ENCODE measurements around the gene SCN10A. TPM values are rescaled to one million over a fixed set of nuclear protein-coding genes. Genes with fewer than 3 reads are reported as not detected.

The SCN10A gene
- total and polyA plus RNA-seq, 9 of the 15 experiments (the other 6 are each of a cell fraction or from before 2014, with no cell fraction given) = not detected

GRCh38 chr3:38739396-38739689, 76.7 kb downstream of the SCN10A start:
- Histone ChIP-seq H4K20me1 (replicated peaks; ENCODE audit: control insufficient read depth, insufficient read depth, low read length) (peaks cover 3% of the 10 kb centered on the region; the same call in 1 of the 2 replicates), H3K27ac (ENCODE audit: extremely low read depth, low read depth, low read length) (no peak overlapping the region), H3K4me2 (ENCODE audit: insufficient read depth, low read length) (peak overlapping the region; percentile 51), H3K4me3 (no peak overlapping the region), H3K36me3 (ENCODE audit: control insufficient read depth, insufficient read depth, low read length) (no peaks in the 10 kb centered on the region), H2AFZ (ENCODE audit: low read depth, low read length) (peak overlapping the region; percentile 78), H3K9ac (ENCODE audit: insufficient read depth in 1 of 2, low read depth in 2 of 2, low read length in 2 of 2) (0 out of 4 replicates have a peak overlapping the region, but pooled peaks have one; percentile 24 to 43), H3K4me1 (replicated peaks in 1 of 2; ENCODE audit: control insufficient read depth in 2 of 2, insufficient read depth in 2 of 2, low read length in 2 of 2) (peaks cover 4 to 11% of the 10 kb centered on the region in 2 experiments; a peak in 3 of 5 replicates), H3K9me3 (replicated peaks; ENCODE audit: control insufficient read depth, insufficient read depth, low read depth, low read length) (no peaks in the 10 kb centered on the region), H3K27me3 (ENCODE audit: control insufficient read depth in 2 of 2, insufficient read depth in 2 of 2, low read length in 2 of 2) (peaks cover 2 to 8% of the 10 kb centered on the region in 2 experiments; a peak in 4 of 5 replicates), H3K9me1 (ENCODE audit: control insufficient read depth, insufficient read depth, low read length) (no peaks in the 10 kb centered on the region), H3K79me2 (ENCODE audit: control insufficient read depth, insufficient read depth, low read length) (no peaks in the 10 kb centered on the region)
- intact Hi-C loops (cut with micrococcal nuclease) (loop anchor here (2.0 kb wide), 2 partner anchors 105 to 261 kb away; no protein-coding TSS in a partner anchor), in situ Hi-C loops (cut with MboI) (no loop called here)
- DNase-seq (ENCODE audit: extremely low read depth in 1 of 4, low spot score in 3 of 4) (peak; percentile 46 to 58 (median 56)), ATAC-seq (peak; percentile 84), FAIRE-seq (peak; percentile 71)
- POLR2A ChIA-PET = interaction anchor here (0.6 to 1.1 kb wide), 2 partner anchors 12 to 276 kb away, joined by 3 read pairs; no protein-coding TSS in a partner anchor
- WGBS (ENCODE audit: insufficient coverage, low coverage, missing lambda C conversion rate) = 1% methylated on average over 5 of the region's 5 CpGs
- TF ChIP-seq ARID1B (IDR thresholded peaks at IDR 0.05) (0 out of 2 replicates have a peak, but pooled peaks have one; percentile 19), GABPA (tag; conservative IDR thresholded peaks at IDR 0.05; ENCODE audit: low read depth) (peak; percentile 37; the same call in 1 of the 2 replicates), MAFG (tag; conservative IDR thresholded peaks at IDR 0.05) (peak; percentile 22; the same call in 1 of the 2 replicates), FOSL1 (tag; conservative IDR thresholded peaks at IDR 0.05) (0 out of 2 replicates have a peak, but pooled peaks have one; percentile 29), ADNP (tag; IDR thresholded peaks at IDR 0.05) (no peak)
- no TSS peak for BruUV-seq (replicated peaks)
- CTCF ChIA-PET (ENCODE audit: low intra/inter-chr PET ratio) = no interaction called here
